ENCODE data around the gene RHBDD2.
"Not testable (repeated sequence)": the region's sequence is repeated elsewhere in the genome, so short reads cannot be mapped to it uniquely, and the experiment has no call there.

- TF ChIP-seq, protein P1, sequence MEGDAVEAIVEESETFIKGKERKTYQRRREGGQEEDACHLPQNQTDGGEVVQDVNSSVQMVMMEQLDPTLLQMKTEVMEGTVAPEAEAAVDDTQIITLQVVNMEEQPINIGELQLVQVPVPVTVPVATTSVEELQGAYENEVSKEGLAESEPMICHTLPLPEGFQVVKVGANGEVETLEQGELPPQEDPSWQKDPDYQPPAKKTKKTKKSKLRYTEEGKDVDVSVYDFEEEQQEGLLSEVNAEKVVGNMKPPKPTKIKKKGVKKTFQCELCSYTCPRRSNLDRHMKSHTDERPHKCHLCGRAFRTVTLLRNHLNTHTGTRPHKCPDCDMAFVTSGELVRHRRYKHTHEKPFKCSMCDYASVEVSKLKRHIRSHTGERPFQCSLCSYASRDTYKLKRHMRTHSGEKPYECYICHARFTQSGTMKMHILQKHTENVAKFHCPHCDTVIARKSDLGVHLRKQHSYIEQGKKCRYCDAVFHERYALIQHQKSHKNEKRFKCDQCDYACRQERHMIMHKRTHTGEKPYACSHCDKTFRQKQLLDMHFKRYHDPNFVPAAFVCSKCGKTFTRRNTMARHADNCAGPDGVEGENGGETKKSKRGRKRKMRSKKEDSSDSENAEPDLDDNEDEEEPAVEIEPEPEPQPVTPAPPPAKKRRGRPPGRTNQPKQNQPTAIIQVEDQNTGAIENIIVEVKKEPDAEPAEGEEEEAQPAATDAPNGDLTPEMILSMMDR (conservative IDR thresholded peaks at IDR 0.05; ENCODE audit: low read length) = not testable (repeated sequence)
- TF ChIP-seq EZH2phosphoT487 (IDR thresholded peaks at IDR 0.05; ENCODE audit: borderline replicate concordance, low read depth, low read length) = not testable (repeated sequence)
Measured at GRCh38 chr7:75829656-75830055, 49.2 kb upstream of the RHBDD2 start.
